CD4-positive, alpha-beta T cell treated with Interleukin-1 beta for 1 hour (primary cell): ENCODE data around the gene USP40.
A peak's percentile ranks its signal among the peaks of the same experiment; 100 is the strongest.

ENCODE experiments used
- DNase-seq, 2 donors: peaks; one replicate each; pipeline ENCODE4 v3.0.0-alpha.2; 2020 to 2022

Gene USP40

GRCh38 chr2:233551491-233551890 is 15.1 kb downstream of the USP40 start:
- no peak for DNase-seq

- DNase-seq: no peak
Measured at GRCh38 chr2:233546774-233547173, 19.8 kb downstream of the USP40 start.

GRCh38 chr2:233546101-233546500 is 20.5 kb downstream of the USP40 start:
- DNase-seq: no peak

- no peak for DNase-seq
Measured at GRCh38 chr2:233544200-233544610, 22.4 kb downstream of the USP40 start.

GRCh38 chr2:233542507-233542906 is 24.1 kb downstream of the USP40 start:
- no peak for DNase-seq

GRCh38 chr2:233538741-233539140 is 27.8 kb downstream of the USP40 start:
- DNase-seq: no peak

- no peak for DNase-seq
Measured at GRCh38 chr2:233535271-233535670, 31.3 kb downstream of the USP40 start.

- no peak for DNase-seq
Measured at GRCh38 chr2:233532971-233533370, 33.6 kb downstream of the USP40 start.

GRCh38 chr2:233531955-233532354 is 34.6 kb downstream of the USP40 start:
- no peak for DNase-seq

GRCh38 chr2:233530381-233530780 is 36.2 kb downstream of the USP40 start:
- no peak for DNase-seq

- no peak for DNase-seq
Measured at GRCh38 chr2:233528182-233528581, 38.4 kb downstream of the USP40 start.

- no peak for DNase-seq
Measured at GRCh38 chr2:233525791-233526190, 40.8 kb downstream of the USP40 start.

GRCh38 chr2:233519787-233520611 is 46.6 kb downstream of the USP40 start:
- no peak for DNase-seq

- DNase-seq: peak in 1 of 2 donors; percentile 2
Measured at GRCh38 chr2:233513953-233514655, 52.5 kb downstream of the USP40 start.

- DNase-seq: no peak
Measured at GRCh38 chr2:233503947-233504637, 62.5 kb downstream of the USP40 start.

GRCh38 chr2:233503481-233503880 is 63.1 kb downstream of the USP40 start:
- DNase-seq: no peak

- no peak for DNase-seq
Measured at GRCh38 chr2:233501198-233502076, 65.1 kb downstream of the USP40 start.

- no peak for DNase-seq
Measured at GRCh38 chr2:233499928-233500327, 66.7 kb downstream of the USP40 start.

GRCh38 chr2:233498126-233498525 is 68.5 kb downstream of the USP40 start:
- no peak for DNase-seq

GRCh38 chr2:233497692-233498091 is 68.9 kb downstream of the USP40 start:
- DNase-seq: no peak

- DNase-seq: no peak
Measured at GRCh38 chr2:233495503-233496496, 70.8 kb downstream of the USP40 start.
